Activated CD4-positive, alpha-beta T cell treated with anti-CD3 and anti-CD28 coated beads, Interleukin-2, amount 10 ng/mL, durations not matched to agents 7 days and 5 days (primary cell): ENCODE data around the gene ACACB. TPM values are rescaled to one million over a fixed set of nuclear protein-coding genes. Genes with fewer than 3 reads are reported as not detected.

Experiments
- CTCF ChIA-PET: fragments of 350-600 bp; sonication (Branson Sonifier 250); formaldehyde crosslinking; loops from one replicate; lab custom pipeline; 2021; ENCODE audit warnings: antibody characterized with exemption; lab: Charles Lee
- POLR2A ChIA-PET: fragments of 350-600 bp; sonication (Branson Sonifier 250); formaldehyde crosslinking; loops from one replicate; lab custom pipeline; 2021; ENCODE audit warnings: antibody characterized with exemption; lab: Charles Lee
- DNase-seq: peaks from one replicate; pipeline ENCODE4 v3.0.0-alpha.2; 2020
- H3K27ac Mint-ChIP-seq: one replicate; pipeline ENCODE4 v1.8.0; 2021; ENCODE audit warnings: mild to moderate bottlenecking, moderate library complexity, mixed read lengths
- H3K27me3 Mint-ChIP-seq: one replicate; pipeline ENCODE4 v1.8.0; 2021; ENCODE audit warnings: mixed read lengths
- H3K36me3 Mint-ChIP-seq: one replicate; pipeline ENCODE4 v1.8.0; 2021; ENCODE audit warnings: low read depth, mixed read lengths
- H3K4me1 Mint-ChIP-seq: one replicate; pipeline ENCODE4 v1.8.0; 2021; ENCODE audit warnings: mixed read lengths
- H3K4me3 Mint-ChIP-seq: one replicate; pipeline ENCODE4 v1.8.0; 2021; ENCODE audit warnings: mild to moderate bottlenecking, moderate library complexity, mixed read lengths
- H3K9me3 Mint-ChIP-seq: one replicate; pipeline ENCODE4 v1.8.0; 2021; ENCODE audit warnings: mixed read lengths
- total RNA-seq, 2 experiments: library from RNA; stranded (reverse); gene quantifications; one replicate each; pipeline ENCODE4 v1.2.3, GENCODE V29; 2021

Gene ACACB
- total RNA-seq, 2 experiments from 2014 or later: 10.3 to 13.3 TPM

GRCh38 chr12:109097140-109097434 is 19.3 kb upstream of the ACACB start:
- peaks cover 32% of the 10 kb centered on the region for H3K36me3 Mint-ChIP-seq
- H3K27me3 Mint-ChIP-seq: no peaks in the 10 kb centered on the region
- H3K4me1 Mint-ChIP-seq: peaks cover 50% of the 10 kb centered on the region
- H3K9me3 Mint-ChIP-seq: no peaks in the 10 kb centered on the region
- CTCF ChIA-PET: no interaction called here
- peak overlapping the region; percentile 85 for H3K4me3 Mint-ChIP-seq
- POLR2A ChIA-PET: no interaction called here
- DNase-seq: no peak
- no peak overlapping the region for H3K27ac Mint-ChIP-seq

DNA sequence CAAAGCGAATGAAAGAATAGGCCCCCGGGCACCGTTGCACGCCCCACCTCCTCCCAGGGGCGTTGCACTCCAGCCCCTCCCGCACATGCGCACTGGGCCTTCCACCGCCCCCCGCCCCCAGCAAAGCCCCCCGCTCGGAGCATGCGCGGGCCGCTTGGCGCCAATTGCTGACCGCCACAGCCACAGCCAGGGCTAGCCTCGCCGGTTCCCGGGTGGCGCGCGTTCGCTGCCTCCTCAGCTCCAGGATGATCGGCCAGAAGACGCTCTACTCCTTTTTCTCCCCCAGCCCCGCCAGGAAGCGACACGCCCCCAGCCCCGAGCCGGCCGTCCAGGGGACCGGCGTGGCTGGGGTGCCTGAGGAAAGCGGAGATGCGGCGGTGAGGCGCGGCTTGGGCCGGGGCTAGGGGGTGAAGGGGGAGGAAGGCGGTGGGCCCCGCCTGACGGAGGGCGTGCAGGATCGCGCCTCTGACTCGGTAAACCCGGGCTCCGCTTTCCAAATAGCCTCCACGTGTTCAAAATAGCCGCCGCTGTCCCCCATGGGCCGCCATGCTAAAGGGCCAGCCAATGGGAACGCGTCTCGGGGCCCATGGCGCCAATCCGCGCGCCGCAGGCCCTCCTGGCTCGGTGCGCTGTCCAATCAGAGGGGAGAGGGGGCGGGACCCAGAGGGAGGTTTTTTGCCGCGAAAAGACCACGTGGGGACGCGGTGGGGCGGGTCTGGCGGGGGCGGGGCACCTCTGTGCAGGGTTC is 18.8 kb upstream of the ACACB start, which contains the start of gene UNG:
UNG (plus strand) TSS at position 163 of the 748 bp plus-strand sequence; CDS start at position 246, 83 bp downstream.
- Mint-ChIP-seq H3K4me1 (peaks cover 44% of the 10 kb centered on the region), H3K4me3 (peak within 1 kb of the TSS; percentile 85), H3K27ac (peak within 1 kb of the TSS; percentile 78), H3K27me3 (no peaks in the 10 kb centered on the region), H3K9me3 (no peaks in the 10 kb centered on the region), H3K36me3 (peaks cover 29% of the 10 kb centered on the region)
- DNase-seq: peak; percentile 97
- ChIA-PET POLR2A (no interaction called here), CTCF (interaction anchor here (0.6 kb wide), 1 partner anchor 12 kb away, joined by 5 read pairs; no protein-coding TSS in a partner anchor)

DNA sequence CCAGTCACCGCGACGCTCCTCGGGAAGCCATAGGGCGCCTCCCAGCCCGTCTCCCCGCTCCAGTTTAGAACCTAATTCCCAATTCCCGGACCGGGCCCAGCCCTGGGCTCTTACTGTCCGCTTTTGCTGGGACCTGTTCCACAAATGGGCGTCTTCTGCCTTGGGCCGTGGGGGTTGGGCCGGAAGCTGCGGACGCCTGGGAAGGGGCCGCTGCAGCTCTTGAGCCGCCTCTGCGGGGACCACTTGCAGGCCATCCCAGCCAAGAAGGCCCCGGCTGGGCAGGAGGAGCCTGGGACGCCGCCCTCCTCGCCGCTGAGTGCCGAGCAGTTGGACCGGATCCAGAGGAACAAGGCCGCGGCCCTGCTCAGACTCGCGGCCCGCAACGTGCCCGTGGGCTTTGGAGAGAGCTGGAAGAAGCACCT is 18.2 kb upstream of the ACACB start:
- ChIA-PET POLR2A (no interaction called here), CTCF (interaction anchor here (0.6 to 1.3 kb wide), 4 partner anchors 12 to 1025 kb away, joined by 3 to 6 read pairs (median 4); partner anchors contain the start of gene SSH1)
- Mint-ChIP-seq H3K4me1 (peaks cover 39% of the 10 kb centered on the region), H3K27ac (peak overlapping the region; percentile 69), H3K27me3 (no peaks in the 10 kb centered on the region), H3K36me3 (peaks cover 30% of the 10 kb centered on the region), H3K4me3 (peak overlapping the region; percentile 85), H3K9me3 (no peaks in the 10 kb centered on the region)
- DNase-seq: no peak

DNA sequence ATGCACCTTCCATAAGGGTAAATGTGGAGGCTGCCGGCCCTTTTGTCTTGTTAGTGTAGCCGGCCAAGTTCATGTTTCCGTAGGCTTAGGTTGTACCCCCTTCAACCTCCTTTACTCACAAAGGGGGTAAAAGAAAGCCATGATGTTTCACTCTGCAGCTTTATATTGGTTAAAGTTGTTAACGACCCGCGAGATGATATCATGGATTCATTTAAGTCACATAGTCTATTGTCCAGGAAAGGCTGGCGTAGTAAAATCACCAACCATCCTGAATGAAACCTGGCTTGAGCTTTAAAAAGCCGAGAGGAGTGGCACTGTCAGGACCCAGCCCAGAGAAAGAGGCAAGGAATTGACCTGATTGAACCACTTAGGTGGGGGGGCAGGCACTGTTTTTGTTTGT is 17.7 kb upstream of the ACACB start:
- peak overlapping the region; percentile 22 for H3K27ac Mint-ChIP-seq
- ChIA-PET POLR2A (no interaction called here), CTCF (interaction anchor here (0.6 to 1.3 kb wide), 4 partner anchors 11 to 1025 kb away, joined by 3 to 6 read pairs (median 4); partner anchors contain the start of gene SSH1)
- peaks cover 34% of the 10 kb centered on the region for H3K4me1 Mint-ChIP-seq
- H3K4me3 Mint-ChIP-seq: peak overlapping the region; percentile 85
- H3K27me3 Mint-ChIP-seq: no peaks in the 10 kb centered on the region
- no peak for DNase-seq
- H3K36me3 Mint-ChIP-seq: peaks cover 32% of the 10 kb centered on the region
- no peaks in the 10 kb centered on the region for H3K9me3 Mint-ChIP-seq

DNA sequence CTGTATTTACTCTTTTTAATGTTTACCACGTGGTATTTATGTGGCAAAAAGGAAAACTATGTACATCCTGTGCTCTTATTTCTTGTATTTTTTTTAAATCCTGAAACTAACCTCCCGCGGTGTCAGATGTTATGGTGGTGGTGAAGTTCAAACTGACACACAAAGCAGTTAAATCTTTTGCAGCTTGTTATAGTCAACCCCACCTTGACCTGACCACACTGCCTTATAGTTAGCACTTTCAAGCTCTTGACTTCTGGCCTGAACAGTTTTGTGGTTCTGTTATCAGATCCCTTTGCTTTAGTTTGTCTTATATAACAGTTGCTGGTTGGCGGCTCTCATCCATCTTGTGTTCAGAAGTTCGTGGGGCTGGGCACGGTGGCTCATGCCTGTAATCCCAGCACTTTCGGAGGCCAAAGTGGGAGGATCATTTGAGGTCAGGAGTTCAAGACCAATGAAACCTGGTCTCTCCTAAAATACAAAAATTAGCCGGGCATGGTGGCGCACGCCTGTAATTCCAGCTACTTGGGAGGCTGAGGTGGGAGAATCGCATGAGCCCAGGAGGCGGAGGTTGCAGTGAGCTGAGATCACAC is 16.9 kb upstream of the ACACB start:
- H3K9me3 Mint-ChIP-seq: no peaks in the 10 kb centered on the region
- peaks cover 29% of the 10 kb centered on the region for H3K4me1 Mint-ChIP-seq
- DNase-seq: peak; percentile 9
- peak overlapping the region; percentile 83 for H3K27ac Mint-ChIP-seq
- H3K27me3 Mint-ChIP-seq: no peaks in the 10 kb centered on the region
- ChIA-PET CTCF (interaction anchor here (1.3 kb wide), 1 partner anchor 12 kb away, joined by 6 read pairs; no protein-coding TSS in a partner anchor), POLR2A (no interaction called here)
- peak overlapping the region; percentile 85 for H3K4me3 Mint-ChIP-seq
- H3K36me3 Mint-ChIP-seq: peaks cover 36% of the 10 kb centered on the region

DNA sequence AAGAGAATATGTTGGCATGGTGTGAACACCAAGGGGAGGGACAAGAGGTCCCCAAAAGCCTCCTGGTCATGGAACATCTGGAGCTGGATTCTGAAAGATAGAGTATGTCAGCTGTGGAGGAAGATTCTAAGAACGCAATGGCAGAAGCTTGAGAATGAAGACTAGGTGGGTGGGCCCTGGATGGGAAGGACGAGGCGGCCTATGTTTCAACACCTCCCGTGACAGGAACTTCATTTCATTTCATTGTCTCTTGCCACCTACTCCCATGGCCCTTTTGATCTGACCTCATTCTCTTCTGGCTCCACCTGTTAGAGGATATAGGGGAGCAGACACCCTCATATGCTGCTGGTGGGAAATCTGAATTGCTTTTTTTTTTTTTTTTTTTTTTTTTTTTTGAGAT is 15.6 kb upstream of the ACACB start:
- H3K27ac Mint-ChIP-seq: no peak overlapping the region
- ChIA-PET POLR2A (no interaction called here), CTCF (interaction anchor here (0.6 to 1.3 kb wide), 4 partner anchors 14 to 1966 kb away, joined by 3 to 4 read pairs (median 4); partner anchors contain the start of gene SART3)
- H3K36me3 Mint-ChIP-seq: peaks cover 45% of the 10 kb centered on the region
- no peak for DNase-seq
- H3K27me3 Mint-ChIP-seq: no peaks in the 10 kb centered on the region
- no peak overlapping the region for H3K4me3 Mint-ChIP-seq
- no peaks in the 10 kb centered on the region for H3K9me3 Mint-ChIP-seq
- peaks cover 29% of the 10 kb centered on the region for H3K4me1 Mint-ChIP-seq

GRCh38 chr12:109102491-109102890 is 13.9 kb upstream of the ACACB start:
- CTCF ChIA-PET: interaction anchor here (1.0 kb wide), 1 partner anchor 436 kb away, joined by 3 read pairs; no protein-coding TSS in a partner anchor
- Mint-ChIP-seq H3K27ac (no peak overlapping the region), H3K27me3 (no peaks in the 10 kb centered on the region), H3K4me1 (peaks cover 25% of the 10 kb centered on the region), H3K4me3 (no peak overlapping the region), H3K36me3 (peaks cover 50% of the 10 kb centered on the region), H3K9me3 (no peaks in the 10 kb centered on the region)
- DNase-seq: no peak
- POLR2A ChIA-PET: no interaction called here

- CTCF ChIA-PET: interaction anchor here (1.4 kb wide), 1 partner anchor 28 kb away, joined by 3 read pairs; no protein-coding TSS in a partner anchor
- Mint-ChIP-seq H3K4me1 (peaks cover 8% of the 10 kb centered on the region), H3K9me3 (no peaks in the 10 kb centered on the region), H3K27me3 (no peaks in the 10 kb centered on the region), H3K36me3 (peaks cover 49% of the 10 kb centered on the region), H3K27ac (no peak overlapping the region), H3K4me3 (no peak overlapping the region)
- DNase-seq: no peak
- POLR2A ChIA-PET: no interaction called here
Measured at GRCh38 chr12:109105176-109105575, 11.2 kb upstream of the ACACB start.

- Mint-ChIP-seq H3K27ac (peak overlapping the region; percentile 39), H3K36me3 (peaks cover 26% of the 10 kb centered on the region), H3K4me3 (no peak overlapping the region), H3K9me3 (no peaks in the 10 kb centered on the region), H3K27me3 (no peaks in the 10 kb centered on the region), H3K4me1 (peaks cover 16% of the 10 kb centered on the region)
- no peak for DNase-seq
- ChIA-PET POLR2A (no interaction called here), CTCF (interaction anchor here (0.7 kb wide), 2 partner anchors 12 to 21 kb away, joined by 3 to 5 read pairs; no protein-coding TSS in a partner anchor)
Measured at GRCh38 chr12:109109746-109110350, 6.5 kb upstream of the ACACB start.

- Mint-ChIP-seq H3K27me3 (no peaks in the 10 kb centered on the region), H3K9me3 (no peaks in the 10 kb centered on the region), H3K36me3 (peaks cover 17% of the 10 kb centered on the region), H3K27ac (peak overlapping the region; percentile 69), H3K4me3 (peak overlapping the region; percentile 70), H3K4me1 (peaks cover 24% of the 10 kb centered on the region)
- DNase-seq: peak; percentile 60
- ChIA-PET POLR2A (no interaction called here), CTCF (interaction anchor here (0.6 to 1.4 kb wide), 7 partner anchors 9 to 305 kb away, joined by 3 to 9 read pairs (median 4); partner anchors contain the start of gene ALKBH2)
Measured at GRCh38 chr12:109110988-109111495, 5.3 kb upstream of the ACACB start.

- no peaks in the 10 kb centered on the region for H3K27me3 Mint-ChIP-seq
- H3K27ac Mint-ChIP-seq: no peak overlapping the region
- H3K36me3 Mint-ChIP-seq: peaks cover 10% of the 10 kb centered on the region
- POLR2A ChIA-PET: interaction anchor here (0.6 kb wide), 1 partner anchor 64 kb away, joined by 3 read pairs; no protein-coding TSS in a partner anchor
- H3K4me3 Mint-ChIP-seq: no peak overlapping the region
- no peak for DNase-seq
- H3K9me3 Mint-ChIP-seq: no peaks in the 10 kb centered on the region
- CTCF ChIA-PET: interaction anchor here (0.6 to 1.6 kb wide), 5 partner anchors 15 to 535 kb away, joined by 3 to 5 read pairs (median 3); no protein-coding TSS in a partner anchor
- H3K4me1 Mint-ChIP-seq: peaks cover 24% of the 10 kb centered on the region
Measured at GRCh38 chr12:109112720-109113465, 3.5 kb upstream of the ACACB start.
